Hepatic stellate cell (primary cell): Measurements from ENCODE around the gene PCBD1.

Source experiments
- DNase-seq: peaks from one replicate; pipeline ENCODE4 v3.0.0; 2011; ENCODE audit warnings: low spot score

The PCBD1 gene

DNA sequence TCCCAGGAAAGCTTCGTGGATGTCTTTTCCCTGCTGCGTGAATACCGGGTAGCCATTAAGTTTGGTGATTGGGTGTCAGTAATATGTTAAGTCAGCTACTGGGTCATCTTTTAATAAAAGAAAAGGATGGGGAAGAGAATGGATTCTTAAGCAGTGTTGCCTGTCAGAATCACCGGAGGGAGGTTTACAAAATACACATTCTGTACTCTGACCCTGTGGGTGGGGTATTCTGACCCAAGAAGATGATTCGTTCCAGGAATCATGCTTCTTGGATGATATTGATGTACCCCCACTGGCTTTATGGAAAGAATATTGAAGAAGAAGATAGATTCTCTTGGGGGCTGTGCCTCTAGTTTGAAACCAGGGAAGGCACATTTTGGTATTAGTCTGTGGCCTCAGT lies 54.3 kb downstream of the PCBD1 start:
- no peak for DNase-seq

DNA sequence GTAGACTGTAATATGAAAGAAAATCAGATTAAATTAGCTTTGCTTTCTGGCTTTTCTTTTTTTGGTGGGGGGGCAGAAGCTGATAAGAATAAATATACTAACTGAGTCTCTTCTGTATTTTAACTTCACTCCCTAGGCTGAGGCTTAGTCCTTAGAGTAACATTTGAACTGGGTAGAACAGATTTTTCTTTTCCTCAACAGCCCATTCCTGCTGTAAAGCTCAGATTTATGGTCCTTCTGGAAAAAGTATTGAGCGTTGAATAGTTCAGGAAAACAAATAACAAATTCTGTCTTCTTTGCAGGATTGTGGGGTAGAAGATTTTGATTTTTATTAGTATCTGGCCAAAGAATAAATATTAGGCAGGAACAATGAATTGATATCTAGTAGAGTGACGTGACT lies 54.8 kb downstream of the PCBD1 start:
- DNase-seq = no peak
